T-helper 22 cell (primary cell): ENCODE results near the gene MON1A.
A peak's percentile ranks its signal among the peaks of the same experiment; 100 is the strongest.

ENCODE experiments used
- DNase-seq: peaks from one replicate; pipeline ENCODE4 v3.0.0-alpha.2; 2020; ENCODE audit warnings: low read depth

The MON1A gene

DNA sequence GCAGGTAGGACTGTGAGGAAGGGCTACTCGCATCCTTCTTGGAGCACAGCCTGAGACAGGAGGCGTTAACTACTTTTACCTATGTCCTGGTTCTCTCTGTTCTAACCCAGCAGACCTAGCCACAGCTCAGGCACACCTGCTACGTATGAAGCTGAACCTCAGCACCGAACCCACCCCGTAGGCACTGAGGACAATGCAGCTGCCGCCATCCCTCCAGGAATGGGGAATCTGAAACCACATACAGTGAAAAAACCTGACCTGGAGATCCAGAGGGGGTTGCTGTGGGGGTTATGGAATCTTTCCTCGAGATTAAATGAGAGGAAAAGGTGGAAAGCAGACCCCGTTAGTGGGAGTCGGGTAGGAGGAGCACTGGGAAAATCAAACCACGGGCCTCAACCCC lies 40.3 kb downstream of the MON1A start:
- DNase-seq: no peak

GRCh38 chr3:49886922-49887265 lies 42.7 kb downstream of the MON1A start:
- no peak for DNase-seq

DNA sequence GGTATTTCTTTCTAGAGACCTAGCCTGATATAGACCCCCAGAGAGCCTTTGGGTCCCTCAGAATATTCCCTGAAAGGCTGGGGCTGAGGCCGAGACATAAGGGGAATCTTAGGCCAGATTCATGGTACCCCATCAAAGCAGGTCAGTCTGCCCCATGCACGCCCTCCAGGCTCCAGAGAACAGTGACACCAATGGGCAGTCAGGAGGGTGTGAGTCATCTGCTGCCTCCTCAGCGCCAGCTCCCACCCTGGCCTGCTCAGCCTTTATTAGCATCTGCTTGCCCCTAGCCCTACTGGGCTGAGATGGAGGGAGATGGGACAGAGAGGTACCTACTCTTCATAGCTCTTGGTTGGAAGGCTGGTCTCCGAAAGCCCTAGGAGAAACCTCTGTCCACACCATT lies 45.6 kb downstream of the MON1A start:
- DNase-seq: no peak

- DNase-seq: no peak
These were observed 47.4 kb downstream of the MON1A start for GRCh38 chr3:49882166-49882565.

DNA sequence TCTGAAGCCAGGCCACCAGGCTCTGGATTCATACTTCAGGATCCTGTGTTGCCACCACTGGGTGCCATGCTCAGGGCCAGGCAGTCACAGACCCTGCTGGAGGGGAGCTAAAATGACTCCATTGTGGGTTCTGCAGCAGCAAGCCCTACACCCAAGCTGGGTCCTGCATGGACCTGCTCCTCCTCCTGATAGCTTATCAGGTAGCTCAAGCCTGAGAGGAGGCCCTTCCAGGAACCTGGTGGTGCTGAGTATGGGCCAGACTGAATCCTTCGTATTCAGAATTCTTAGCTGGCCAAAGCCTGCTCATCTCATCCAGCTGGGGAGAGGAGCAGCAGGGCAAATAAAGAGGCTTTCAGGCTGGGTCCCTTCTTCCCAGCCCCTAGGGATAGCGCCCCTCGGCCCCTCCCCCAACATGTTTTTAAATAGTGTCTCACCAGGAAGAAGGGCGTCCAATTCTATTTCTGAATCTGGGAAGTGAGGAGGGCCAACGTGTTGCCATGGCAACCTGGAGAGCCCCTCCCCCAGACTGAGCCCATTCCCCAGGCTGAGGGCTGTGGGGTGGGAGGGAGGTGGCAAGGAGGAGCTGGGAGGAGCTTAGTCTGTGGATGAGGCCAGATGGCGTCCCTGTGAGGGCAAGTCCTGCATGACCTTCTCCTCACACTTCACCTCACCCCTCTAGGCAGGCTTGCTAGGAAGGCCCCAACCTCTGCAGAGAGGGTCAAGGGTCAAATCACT lies 48.9 kb downstream of the MON1A start:
- DNase-seq: no peak

- DNase-seq: no peak
These were observed 49.9 kb downstream of the MON1A start for GRCh38 chr3:49879721-49880120.

DNA sequence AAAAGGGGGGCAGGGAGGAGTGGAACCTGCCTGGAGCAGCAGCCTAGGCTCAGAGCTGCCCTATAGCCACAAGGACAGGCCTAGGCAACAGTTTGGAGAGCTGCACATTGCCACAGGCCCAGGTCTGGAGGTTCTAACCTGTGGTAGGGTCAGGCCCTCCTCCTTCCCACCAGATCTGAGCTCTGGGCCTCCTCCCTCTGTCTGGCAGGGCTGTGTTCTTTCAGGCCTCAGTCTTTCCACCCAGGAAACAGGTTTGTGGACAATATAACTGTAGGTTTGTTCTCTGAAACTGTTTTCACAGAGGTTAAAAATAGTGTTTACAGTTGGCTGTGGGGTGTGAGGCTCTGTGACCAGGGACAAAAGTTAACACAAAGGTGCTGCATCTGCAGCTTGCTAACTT lies 50.9 kb downstream of the MON1A start:
- DNase-seq: no peak

- DNase-seq: no peak
These were observed 51.9 kb downstream of the MON1A start for GRCh38 chr3:49877716-49878115.

- DNase-seq: no peak
These were observed 53.0 kb downstream of the MON1A start for GRCh38 chr3:49876567-49876966.

DNA sequence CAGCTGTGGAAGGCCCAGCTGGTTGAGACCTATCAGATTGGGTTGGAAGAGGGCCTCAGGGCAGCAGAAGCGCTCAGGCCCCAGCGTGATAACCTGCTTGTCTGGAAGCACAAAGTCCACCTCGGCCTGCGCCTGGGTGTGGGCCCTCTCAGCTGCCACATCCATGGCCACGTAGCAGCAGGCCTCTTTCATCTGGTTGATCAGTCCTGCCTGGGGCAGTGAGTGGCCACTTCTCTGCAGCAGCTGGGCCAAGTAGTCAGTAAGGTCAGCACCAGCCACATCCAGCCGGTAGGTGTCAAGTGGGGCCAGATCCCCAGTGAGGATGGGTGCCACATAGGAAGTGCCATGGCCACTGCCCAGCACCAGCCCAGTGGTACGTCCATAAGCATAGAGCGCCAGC lies 56.0 kb downstream of the MON1A start:
- DNase-seq: no peak

GRCh38 chr3:49872801-49873281 lies 56.8 kb downstream of the MON1A start:
- peak; percentile 41 for DNase-seq

GRCh38 chr3:49871531-49872153 lies 58.0 kb downstream of the MON1A start:
- no peak for DNase-seq

DNA sequence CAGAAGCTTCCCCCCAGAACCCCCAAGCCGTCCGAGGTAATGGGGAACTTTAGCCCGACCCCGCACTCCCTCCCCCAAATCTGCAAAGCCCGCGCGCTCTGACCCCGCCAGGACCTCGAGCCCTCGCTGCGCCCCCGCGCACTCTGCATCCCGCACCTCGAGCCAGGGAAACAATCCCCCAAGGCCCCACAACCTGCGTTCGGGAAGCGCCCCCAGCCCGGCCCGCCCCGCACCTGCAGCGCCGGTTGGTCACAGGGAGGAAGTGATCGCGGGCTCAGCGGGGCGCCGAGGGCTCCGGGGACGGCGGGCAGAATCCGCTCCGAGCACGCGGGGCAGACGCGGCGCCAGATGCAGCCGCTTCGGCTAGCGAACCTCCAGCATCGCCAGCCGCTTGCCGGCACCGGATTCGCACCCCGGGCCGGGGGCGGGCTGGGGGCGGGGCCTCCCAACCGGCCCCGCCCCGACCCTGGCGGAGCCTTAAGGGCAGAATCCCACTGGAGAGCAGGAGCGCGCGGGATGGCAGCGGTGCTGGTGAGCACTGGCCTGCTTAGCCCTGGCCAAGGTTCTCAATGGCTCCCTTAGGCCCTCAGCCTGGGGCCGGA lies 60.0 kb downstream of the MON1A start, which contains the start of gene CAMKV:
TSS of gene CAMKV (minus strand) at position 382 of the 602 bp plus-strand sequence. CDS start 7,518 bp downstream, outside the sequence.
- DNase-seq: no peak

DNA sequence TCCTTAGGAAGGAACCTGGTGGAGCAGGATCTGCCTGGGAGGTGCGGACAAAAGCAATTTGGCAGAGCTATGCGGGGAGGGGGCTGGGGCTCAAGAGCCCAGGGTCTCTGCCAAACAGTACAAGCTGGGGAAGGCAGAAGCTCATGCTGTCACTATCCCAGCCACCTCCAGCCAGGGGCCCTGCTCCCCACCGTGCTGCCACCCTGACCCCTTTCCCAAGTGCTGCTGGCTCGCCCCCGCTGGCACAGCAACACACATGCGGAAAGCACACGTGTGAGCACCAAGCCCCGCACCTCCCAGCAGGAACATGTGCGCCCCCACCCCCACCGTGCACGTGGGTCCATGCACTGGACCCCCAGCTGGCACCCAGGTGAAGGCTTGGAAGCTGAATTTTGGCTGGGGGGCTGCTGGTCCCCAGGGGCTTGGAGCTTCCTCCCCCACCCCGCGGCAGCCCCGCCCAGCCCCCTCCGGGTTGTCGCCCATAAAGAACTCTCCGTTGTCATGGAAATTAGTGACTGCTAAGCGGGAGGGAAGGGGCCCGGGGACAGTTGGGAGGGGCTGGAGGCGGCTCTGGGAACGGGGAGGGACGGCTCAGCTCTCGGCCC lies 60.6 kb downstream of the MON1A start:
- DNase-seq: no peak

- no peak for DNase-seq
These were observed 61.7 kb downstream of the MON1A start for GRCh38 chr3:49867871-49868321.

- no peak for DNase-seq
These were observed 62.2 kb downstream of the MON1A start for GRCh38 chr3:49867400-49867799.

DNA sequence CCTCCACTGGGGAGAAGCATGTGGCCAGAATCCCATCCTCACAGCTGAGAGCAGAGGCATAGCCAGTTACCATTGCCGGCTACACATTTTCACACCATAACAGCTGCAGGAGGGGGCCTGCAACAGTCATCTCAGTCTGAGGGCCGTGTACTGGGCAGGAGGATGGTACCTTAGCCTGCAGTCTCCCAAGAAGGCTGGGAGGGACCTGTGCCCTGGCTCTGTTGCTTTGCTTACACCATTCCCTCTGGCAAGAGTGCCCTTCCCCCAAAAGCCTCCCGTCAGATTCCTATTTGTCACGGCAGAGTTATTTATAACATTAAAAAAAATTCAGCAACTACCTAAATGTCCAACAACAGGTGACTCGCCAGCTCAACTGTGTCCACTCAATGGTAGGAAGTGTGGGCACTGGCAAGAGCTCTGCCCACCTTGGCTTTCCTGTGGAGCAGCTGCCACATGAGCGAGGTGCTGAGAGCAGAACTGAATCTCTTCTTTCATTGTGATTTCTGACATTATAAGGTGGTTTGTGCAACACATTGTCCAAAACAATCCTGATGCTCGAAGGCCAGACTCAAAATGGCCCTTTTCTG lies 64.3 kb downstream of the MON1A start:
- DNase-seq: no peak

GRCh38 chr3:49864505-49864904 lies 65.1 kb downstream of the MON1A start:
- no peak for DNase-seq

- DNase-seq: no peak
These were observed 69.9 kb downstream of the MON1A start for GRCh38 chr3:49859576-49860305.
